ENCODE measurements around the gene LYSET. TPM values are rescaled to one million over a fixed set of nuclear protein-coding genes. Genes with fewer than 3 reads are reported as not detected.

LYSET gene, protein sequence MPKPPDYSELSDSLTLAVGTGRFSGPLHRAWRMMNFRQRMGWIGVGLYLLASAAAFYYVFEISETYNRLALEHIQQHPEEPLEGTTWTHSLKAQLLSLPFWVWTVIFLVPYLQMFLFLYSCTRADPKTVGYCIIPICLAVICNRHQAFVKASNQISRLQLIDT
- 32.4 to 35.7 TPM (median 34.9 TPM) in 5 replicates for total RNA-seq (2022; extraction: Qiagen RNA extraction)

DNA sequence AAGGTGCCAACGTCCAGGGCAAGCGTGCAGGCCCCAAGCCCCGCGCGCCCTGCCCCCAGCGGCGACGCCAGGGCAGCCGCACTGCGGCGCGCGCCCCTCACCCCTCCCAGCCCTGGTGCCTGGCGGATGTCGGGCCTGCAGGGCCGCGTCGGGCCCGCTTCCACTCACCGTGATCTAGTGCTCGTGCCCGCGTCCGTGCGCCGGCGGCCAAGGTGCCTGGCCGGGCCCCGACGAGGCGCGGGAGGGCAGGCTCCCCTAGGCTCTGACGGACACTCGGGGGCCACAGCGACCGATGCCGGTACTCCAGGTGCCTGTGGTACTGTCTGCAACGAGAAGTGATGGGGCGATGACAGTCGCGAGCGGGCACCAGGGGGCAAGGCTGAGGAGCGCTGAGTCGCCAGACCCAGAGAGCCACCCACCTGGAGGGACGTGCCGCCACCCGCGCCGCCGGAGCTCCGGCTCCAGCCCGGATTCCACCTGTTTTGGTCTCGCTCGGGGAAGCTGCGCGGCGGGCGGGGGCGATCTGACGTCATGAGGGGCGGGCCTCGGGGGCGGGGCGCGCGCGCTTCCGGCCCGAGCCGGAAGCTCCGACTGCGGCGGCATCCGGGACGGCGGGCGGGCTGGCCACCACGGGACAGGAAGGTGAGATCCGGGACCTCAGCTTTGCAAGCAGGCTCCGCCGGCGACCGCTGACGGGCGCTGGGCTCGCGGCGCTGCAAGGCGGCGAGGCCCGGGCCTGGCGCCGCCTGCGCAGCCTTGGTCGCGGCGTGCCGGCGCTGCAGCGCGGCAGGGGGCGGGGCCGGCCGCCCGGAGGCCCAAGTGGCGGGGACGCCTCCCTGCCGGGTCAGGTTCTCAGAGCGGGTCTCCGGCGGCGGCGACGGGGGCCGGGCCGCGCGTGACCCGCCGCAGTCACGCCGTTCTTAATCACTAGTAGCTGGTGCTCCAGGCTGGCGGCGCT lies at the start of gene LYSET, which contains the start of gene MOAP1:
TSS of gene LYSET (plus strand) at position 927 of the 958 bp plus-strand sequence. CDS start 89 bp downstream, outside the sequence.
TSS of gene MOAP1 (minus strand) at position 507 of the 958 bp plus-strand sequence. CDS start 655 bp downstream, outside the sequence.

DNA sequence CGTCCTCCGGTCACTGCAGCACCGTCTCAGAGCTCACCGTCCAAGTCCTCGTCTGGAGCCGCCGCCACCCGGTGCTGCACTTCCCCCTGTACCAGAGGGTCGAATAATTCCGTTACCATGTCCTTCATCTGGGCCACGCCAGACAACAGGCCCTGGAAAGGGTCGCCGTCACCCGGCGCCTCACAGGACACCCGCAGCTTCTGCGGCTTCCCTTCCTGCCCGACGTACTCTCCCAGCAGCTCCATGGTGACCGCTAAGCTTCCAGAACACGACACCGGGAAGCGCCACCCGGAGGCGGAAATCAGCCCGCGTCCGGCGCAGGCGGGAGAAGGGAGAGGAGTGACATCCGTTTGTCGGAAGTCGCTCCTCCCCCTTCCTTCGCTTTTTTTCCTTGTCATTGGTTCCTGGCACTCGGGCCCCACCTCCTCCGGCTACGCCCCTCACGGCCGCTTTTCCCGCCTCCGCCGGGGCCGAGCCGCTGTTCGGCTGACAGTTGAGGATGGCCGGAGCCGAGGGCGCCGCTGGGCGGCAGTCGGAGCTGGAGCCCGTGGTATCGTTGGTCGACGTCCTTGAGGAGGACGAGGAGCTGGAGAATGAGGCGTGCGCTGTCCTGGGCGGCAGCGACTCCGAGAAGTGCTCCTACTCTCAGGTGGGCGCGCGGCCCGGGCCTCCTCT lies 21.8 kb downstream of the LYSET start, which contains the start of the genes GON7 and UBR7:
TSS of gene GON7 (minus strand) at position 273 of the 675 bp plus-strand sequence. CDS start at position 245, 28 bp downstream.
TSS of gene UBR7 (plus strand) at position 464 of the 675 bp plus-strand sequence. CDS start at position 500, 36 bp downstream.

Other genes starting within 250 kb of the LYSET start
- 50.1 to 63.0 TPM (median 61.0 TPM) in 5 replicates for gene ITPK1, start 69.4 kb upstream of the LYSET start, total RNA-seq (2022; extraction: Qiagen RNA extraction)
- 11.3 to 14.0 TPM (median 13.5 TPM) in 5 replicates for gene MOAP1, start 420 bp upstream of the LYSET start, total RNA-seq (2022; extraction: Qiagen RNA extraction)
- gene GON7, start 21.7 kb downstream of the LYSET start, total RNA-seq (2022; extraction: Qiagen RNA extraction) = 13.7 to 16.2 TPM (median 15.3 TPM) in 5 replicates
- 22.8 to 35.0 TPM (median 24.2 TPM) in 5 replicates for gene UBR7, start 21.9 kb downstream of the LYSET start, total RNA-seq (2022; extraction: Qiagen RNA extraction)
- 10.5 to 12.1 TPM (median 10.8 TPM) in 5 replicates for gene BTBD7, start 147.7 kb downstream of the LYSET start, total RNA-seq (2022; extraction: Qiagen RNA extraction)
- not detected in 5 replicates for gene COX8C, start 161.9 kb downstream of the LYSET start, total RNA-seq (2022; extraction: Qiagen RNA extraction)
- 0.01 to 0.02 TPM (median 0.02 TPM) in 5 replicates for gene UNC79, start 245.6 kb downstream of the LYSET start, total RNA-seq (2022; extraction: Qiagen RNA extraction)

Measured in A549 treated with AZD2906 at 1 μM for 4 hours (cell line).